Prostate gland (tissue), 2 donors: Measurements from ENCODE around the gene PITPNC1. TPM values are rescaled to one million over a fixed set of nuclear protein-coding genes. Genes with fewer than 3 reads are reported as not detected.

Experiments
- DNase-seq: peaks from one replicate; pipeline ENCODE4 v3.0.0-alpha.2; 2019; ENCODE audit warnings: low spot score
- H3K27ac ChIP-seq, 2 donors: fragments of 200-600 bp; sonication (generic); 2 replicates each; pipeline ENCODE4 v1.5.1; 2017 to 2019
- H3K27me3 ChIP-seq: fragments of 200-600 bp; sonication (generic); replicated peaks from 2 replicates; pipeline ENCODE4 v1.5.1; 2019; ENCODE audit not compliant: insufficient read depth
- H3K36me3 ChIP-seq, 2 donors: fragments of 200-600 bp; sonication (generic); 1 replicate in 1 of 2; 2 replicates in 1 of 2; pipeline versions ENCODE4 v1.5.1 to v1.8.1; 2017 to 2019
- H3K4me1 ChIP-seq: fragments of 200-600 bp; sonication (generic); replicated peaks from 2 replicates; pipeline ENCODE4 v1.5.1; 2019
- H3K4me3 ChIP-seq, 2 donors: fragments of 200-600 bp; sonication (generic); 2 replicates each; pipeline ENCODE4 v1.5.1; 2017 to 2019
- H3K9me3 ChIP-seq: fragments of 200-600 bp; sonication (generic); 2 replicates; pipeline ENCODE4 v1.5.1; 2017
- POLR2A ChIP-seq: fragments of 450-650 bp; IDR thresholded peaks from one replicate; pipeline ENCODE4 v1.6.1; 2016; ENCODE audit warnings: antibody characterized with exemption, mild to moderate bottlenecking
- POLR2AphosphoS5 ChIP-seq: sonication (generic); formaldehyde crosslinking; IDR thresholded peaks from one replicate; pipeline ENCODE4 v1.6.1; 2017; ENCODE audit warnings: antibody characterized with exemption
- WGBS: methylation state at CpG from one replicate; pipeline ENCODE4 v1.1.5; 2018; 5-methylcytosine and 5-hydroxymethylcytosine counted together
- intact Hi-C: fragments of 100-400 bp; cut with DNase I; formaldehyde crosslinking; loops from one replicate; pipeline ENCODE4 v1.14.2; 2022
- total RNA-seq, 2 donors: library from RNA; depleted of rRNA; stranded (reverse); fragments of >200 nt; gene quantifications; one replicate each; pipeline ENCODE4 v1.1.0, GENCODE V29; 2016
- TF ChIP-seq, protein P1 (sequence below), 4 experiments: fragments of 200-600 bp in 2 of 4; fragments of 450-650 bp in 2 of 4; sonication (generic) in 2 of 4; IDR thresholded peaks; 1 replicate in 3 of 4; 2 replicates in 1 of 4; pipeline ENCODE4 v1.5.1; 2016 to 2019; ENCODE audit warnings: antibody characterized with exemption in 4 of 4, mild to moderate bottlenecking in 2 of 4, moderate library complexity in 2 of 4

Gene PITPNC1
- total RNA-seq, 2 donors from 2014 or later: 10.1 to 12.9 TPM

DNA sequence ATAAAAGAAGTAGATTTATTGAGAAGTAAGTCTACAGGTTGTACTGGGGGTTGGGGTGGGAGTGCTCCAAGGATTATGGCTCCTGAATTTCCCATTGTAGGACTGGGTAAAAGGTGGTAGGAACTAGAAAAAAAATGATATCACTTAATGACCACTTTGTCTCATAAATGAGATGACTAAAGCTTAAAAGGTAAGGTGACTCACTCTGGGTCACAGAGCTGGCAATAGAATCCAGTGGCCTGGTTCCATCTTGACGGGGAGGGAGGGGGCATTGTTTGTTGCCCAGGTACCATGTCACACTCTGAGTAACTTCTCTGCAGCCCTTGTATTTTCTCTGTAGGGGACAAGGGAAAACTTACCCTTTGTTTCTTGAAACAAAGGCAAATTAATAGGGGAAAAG lies 126.1 kb downstream of the PITPNC1 start:
- intact Hi-C loops: no loop called here
- Histone ChIP-seq H3K27me3 (no peaks in the 10 kb centered on the region), H3K4me1 (no peaks in the 10 kb centered on the region), H3K9me3 (no peaks in the 10 kb centered on the region), H3K4me3 (no peak overlapping the region), H3K36me3 (no peaks in the 10 kb centered on the region), H3K27ac (no peak overlapping the region)
- TF ChIP-seq, protein P1, sequence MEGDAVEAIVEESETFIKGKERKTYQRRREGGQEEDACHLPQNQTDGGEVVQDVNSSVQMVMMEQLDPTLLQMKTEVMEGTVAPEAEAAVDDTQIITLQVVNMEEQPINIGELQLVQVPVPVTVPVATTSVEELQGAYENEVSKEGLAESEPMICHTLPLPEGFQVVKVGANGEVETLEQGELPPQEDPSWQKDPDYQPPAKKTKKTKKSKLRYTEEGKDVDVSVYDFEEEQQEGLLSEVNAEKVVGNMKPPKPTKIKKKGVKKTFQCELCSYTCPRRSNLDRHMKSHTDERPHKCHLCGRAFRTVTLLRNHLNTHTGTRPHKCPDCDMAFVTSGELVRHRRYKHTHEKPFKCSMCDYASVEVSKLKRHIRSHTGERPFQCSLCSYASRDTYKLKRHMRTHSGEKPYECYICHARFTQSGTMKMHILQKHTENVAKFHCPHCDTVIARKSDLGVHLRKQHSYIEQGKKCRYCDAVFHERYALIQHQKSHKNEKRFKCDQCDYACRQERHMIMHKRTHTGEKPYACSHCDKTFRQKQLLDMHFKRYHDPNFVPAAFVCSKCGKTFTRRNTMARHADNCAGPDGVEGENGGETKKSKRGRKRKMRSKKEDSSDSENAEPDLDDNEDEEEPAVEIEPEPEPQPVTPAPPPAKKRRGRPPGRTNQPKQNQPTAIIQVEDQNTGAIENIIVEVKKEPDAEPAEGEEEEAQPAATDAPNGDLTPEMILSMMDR (IDR thresholded peaks at IDR 0.05): no peak
- TF ChIP-seq POLR2AphosphoS5 (no peak), POLR2A (no peak)
- 45% methylated on average over 1 of the region's 1 CpG for WGBS
- DNase-seq: no peak

DNA sequence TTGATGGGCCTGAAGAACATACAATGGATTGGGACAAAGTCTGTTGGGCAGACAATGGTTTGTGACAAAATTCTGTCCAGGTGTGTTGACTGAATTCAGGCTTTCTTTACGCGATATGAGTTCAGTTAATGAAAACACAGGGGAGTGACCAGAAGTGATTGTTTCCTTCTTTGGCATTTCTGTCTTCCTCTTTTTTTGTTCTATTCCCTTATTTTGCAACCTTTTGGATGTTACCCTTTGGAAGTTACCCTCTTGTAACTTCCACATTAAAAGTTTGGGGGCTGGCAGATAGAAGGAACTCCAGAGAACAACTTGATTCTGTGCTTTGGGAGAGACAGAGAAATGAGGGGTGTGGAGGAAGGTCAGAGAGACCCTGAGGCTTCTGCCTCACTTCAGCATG lies 126.7 kb downstream of the PITPNC1 start:
- DNase-seq: no peak
- WGBS: 70% methylated on average over 2 of the region's 2 CpGs

DNA sequence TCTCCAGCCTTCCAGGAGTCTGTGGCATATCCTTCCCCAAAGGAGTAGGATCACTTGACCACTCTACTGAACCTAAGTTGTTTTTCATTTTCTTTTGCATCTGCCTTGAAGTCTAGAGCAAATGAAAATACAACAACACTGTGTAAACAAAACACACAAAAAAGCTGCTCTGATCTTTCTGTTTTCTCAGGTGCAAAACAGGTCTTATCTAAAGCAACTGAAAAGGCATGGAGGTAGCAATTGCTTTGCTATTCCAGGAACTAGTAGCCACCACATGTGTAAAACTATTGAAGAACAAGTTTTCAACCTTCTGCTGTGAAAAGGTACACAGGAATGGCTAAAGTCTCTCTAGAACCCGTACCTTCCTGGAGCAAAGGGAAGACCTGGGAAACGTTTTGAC lies 127.1 kb downstream of the PITPNC1 start:
- no peaks in the 10 kb centered on the region for H3K4me1 ChIP-seq
- intact Hi-C loops: no loop called here
- DNase-seq: no peak
- no peak overlapping the region for H3K4me3 ChIP-seq
- H3K36me3 ChIP-seq: no peaks in the 10 kb centered on the region
- TF ChIP-seq, protein P1 (IDR thresholded peaks at IDR 0.05): no peak
- TF ChIP-seq POLR2AphosphoS5 (no peak), POLR2A (no peak)
- no peaks in the 10 kb centered on the region for H3K27me3 ChIP-seq
- 58% methylated on average over 2 of the region's 2 CpGs for WGBS
- no peak overlapping the region for H3K27ac ChIP-seq
- H3K9me3 ChIP-seq: no peaks in the 10 kb centered on the region

More for the DNA sequence above, 126.7 kb downstream of the PITPNC1 start:
- no peaks in the 10 kb centered on the region for H3K4me1 ChIP-seq
- intact Hi-C loops: no loop called here
- no peak overlapping the region for H3K4me3 ChIP-seq
- H3K9me3 ChIP-seq: no peaks in the 10 kb centered on the region
- no peak overlapping the region for H3K27ac ChIP-seq
- no peaks in the 10 kb centered on the region for H3K27me3 ChIP-seq
- H3K36me3 ChIP-seq: no peaks in the 10 kb centered on the region
- TF ChIP-seq POLR2AphosphoS5 (no peak), POLR2A (no peak)
- TF ChIP-seq, protein P1 (IDR thresholded peaks at IDR 0.05): no peak

DNA sequence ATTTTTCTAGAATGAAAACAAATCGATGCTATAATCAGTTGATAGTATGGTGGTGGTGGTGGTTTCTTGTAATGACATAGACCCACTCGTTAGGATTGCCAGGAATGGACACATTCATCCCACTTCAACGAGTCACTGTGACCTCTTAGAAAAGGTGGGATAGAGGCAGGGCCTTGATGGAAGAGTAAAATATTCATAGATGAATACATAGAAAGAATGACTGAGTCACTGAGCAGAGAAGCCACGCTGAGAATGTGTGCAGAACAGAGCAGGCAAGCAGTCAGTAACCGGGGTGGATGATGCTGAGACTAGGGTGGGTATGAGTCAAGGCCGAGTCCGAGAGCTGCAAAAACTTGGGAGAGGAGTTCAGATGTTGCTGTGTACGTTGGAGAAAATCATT lies 129.9 kb downstream of the PITPNC1 start:
- no peak overlapping the region for H3K27ac ChIP-seq
- 88% methylated on average over 8 of the region's 8 CpGs for WGBS

More for the DNA sequence above, 129.9 kb downstream of the PITPNC1 start:
- no peak overlapping the region for H3K4me3 ChIP-seq
- H3K27me3 ChIP-seq: no peaks in the 10 kb centered on the region
- TF ChIP-seq POLR2AphosphoS5 (no peak), POLR2A (no peak)
- TF ChIP-seq, protein P1 (IDR thresholded peaks at IDR 0.05): no peak
- intact Hi-C loops: no loop called here
- no peaks in the 10 kb centered on the region for H3K9me3 ChIP-seq
- H3K4me1 ChIP-seq: peaks cover 3% of the 10 kb centered on the region
- no peak for DNase-seq
- H3K36me3 ChIP-seq: no peaks in the 10 kb centered on the region
